ENCODE measurements around the gene CCDC154. TPM values are rescaled to one million over a fixed set of nuclear protein-coding genes. Genes with fewer than 3 reads are reported as not detected.

The CCDC154 gene
- total and polyA plus RNA-seq, 2 of the 4 experiments (the other 2 are of a cell fraction), result 0.09 TPM; not detected in 1

GRCh38 chr16:1457489-1458245 lies 13.3 kb upstream of the CCDC154 start:
- H3K4me2 ChIP-seq (ENCODE audit: low read depth, low read length), result no peak overlapping the region
- no peaks in the 10 kb centered on the region for H3K9me1 ChIP-seq (ENCODE audit: insufficient read depth, low read length)
- H2AFZ ChIP-seq (replicated peaks; ENCODE audit: low read length, poor library complexity), result no peak overlapping the region
- H2AK9ac ChIP-seq (replicated peaks; ENCODE audit: low read depth, low read length, poor library complexity), result no peak overlapping the region
- no peak overlapping the region for H3K23ac ChIP-seq (ENCODE audit: low read depth, low read length)
- peaks cover 0 to 4% of the 10 kb centered on the region in 2 experiments; a peak in 1 of 4 replicates for H3K79me1 ChIP-seq (ENCODE audit: low read depth in 1 of 2, low read length in 2 of 2)
- no peak overlapping the region for H4K8ac ChIP-seq (ENCODE audit: low read depth in 2 of 2, low read length in 2 of 2)
- H3K18ac ChIP-seq (ENCODE audit: low read depth, low read length), result no peak overlapping the region
- peaks cover 49% of the 10 kb centered on the region for H3K36me3 ChIP-seq (ENCODE audit: control insufficient read depth, insufficient read depth, low read length)
- POLR2A ChIA-PET (ENCODE audit: unreplicated experiment), result no interaction called here
- DNase-seq, result no peak
- H3K4me1 ChIP-seq (ENCODE audit: control insufficient read depth, insufficient read depth, low read length), result no peaks in the 10 kb centered on the region
- intact Hi-C loops (cut with micrococcal nuclease), result no loop called here
- ATAC-seq (ENCODE audit: low read depth), result no peak
- TF ChIP-seq CHD1 (IDR thresholded peaks at IDR 0.05; ENCODE audit: low read depth, low read length) (no peak), NFE2L2 (IDR thresholded peaks at IDR 0.05; ENCODE audit: low read depth, low read length) (no peak), RAD21 (IDR thresholded peaks at IDR 0.05; ENCODE audit: low read length) (no peak), MAFK (IDR thresholded peaks at IDR 0.05; ENCODE audit: low read depth, low read length) (no peak), RCOR1 (IDR thresholded peaks at IDR 0.05; ENCODE audit: insufficient replicate concordance, low read length) (no peak), CEBPB (IDR thresholded peaks at IDR 0.05; ENCODE audit: low read depth, low read length) (no peak), FOS (IDR thresholded peaks at IDR 0.05; ENCODE audit: low read depth, low read length) (no peak), BHLHE40 (IDR thresholded peaks at IDR 0.05; ENCODE audit: low read depth, low read length) (no peak), MXI1 (IDR thresholded peaks at IDR 0.05; ENCODE audit: borderline replicate concordance, low read depth, low read length) (no peak), POLR2A (IDR thresholded peaks at IDR 0.05; ENCODE audit: low read depth, low read length) (no peak), RFX5 (IDR thresholded peaks at IDR 0.05; ENCODE audit: low read depth, low read length) (no peak), SMC3 (IDR thresholded peaks at IDR 0.05; ENCODE audit: low read depth, low read length) (no peak), MAZ (IDR thresholded peaks at IDR 0.05; ENCODE audit: borderline replicate concordance, low read depth, low read length) (no peak)
- TF ChIP-seq, protein P1, sequence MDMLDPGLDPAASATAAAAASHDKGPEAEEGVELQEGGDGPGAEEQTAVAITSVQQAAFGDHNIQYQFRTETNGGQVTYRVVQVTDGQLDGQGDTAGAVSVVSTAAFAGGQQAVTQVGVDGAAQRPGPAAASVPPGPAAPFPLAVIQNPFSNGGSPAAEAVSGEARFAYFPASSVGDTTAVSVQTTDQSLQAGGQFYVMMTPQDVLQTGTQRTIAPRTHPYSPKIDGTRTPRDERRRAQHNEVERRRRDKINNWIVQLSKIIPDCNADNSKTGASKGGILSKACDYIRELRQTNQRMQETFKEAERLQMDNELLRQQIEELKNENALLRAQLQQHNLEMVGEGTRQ (IDR thresholded peaks at IDR 0.05; ENCODE audit: low read depth, low read length), result no peak
- TF ChIP-seq, protein P2, sequence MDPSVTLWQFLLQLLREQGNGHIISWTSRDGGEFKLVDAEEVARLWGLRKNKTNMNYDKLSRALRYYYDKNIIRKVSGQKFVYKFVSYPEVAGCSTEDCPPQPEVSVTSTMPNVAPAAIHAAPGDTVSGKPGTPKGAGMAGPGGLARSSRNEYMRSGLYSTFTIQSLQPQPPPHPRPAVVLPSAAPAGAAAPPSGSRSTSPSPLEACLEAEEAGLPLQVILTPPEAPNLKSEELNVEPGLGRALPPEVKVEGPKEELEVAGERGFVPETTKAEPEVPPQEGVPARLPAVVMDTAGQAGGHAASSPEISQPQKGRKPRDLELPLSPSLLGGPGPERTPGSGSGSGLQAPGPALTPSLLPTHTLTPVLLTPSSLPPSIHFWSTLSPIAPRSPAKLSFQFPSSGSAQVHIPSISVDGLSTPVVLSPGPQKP (IDR thresholded peaks at IDR 0.05; ENCODE audit: borderline replicate concordance, low read depth, low read length), result no peak
- TF ChIP-seq, protein P3, sequence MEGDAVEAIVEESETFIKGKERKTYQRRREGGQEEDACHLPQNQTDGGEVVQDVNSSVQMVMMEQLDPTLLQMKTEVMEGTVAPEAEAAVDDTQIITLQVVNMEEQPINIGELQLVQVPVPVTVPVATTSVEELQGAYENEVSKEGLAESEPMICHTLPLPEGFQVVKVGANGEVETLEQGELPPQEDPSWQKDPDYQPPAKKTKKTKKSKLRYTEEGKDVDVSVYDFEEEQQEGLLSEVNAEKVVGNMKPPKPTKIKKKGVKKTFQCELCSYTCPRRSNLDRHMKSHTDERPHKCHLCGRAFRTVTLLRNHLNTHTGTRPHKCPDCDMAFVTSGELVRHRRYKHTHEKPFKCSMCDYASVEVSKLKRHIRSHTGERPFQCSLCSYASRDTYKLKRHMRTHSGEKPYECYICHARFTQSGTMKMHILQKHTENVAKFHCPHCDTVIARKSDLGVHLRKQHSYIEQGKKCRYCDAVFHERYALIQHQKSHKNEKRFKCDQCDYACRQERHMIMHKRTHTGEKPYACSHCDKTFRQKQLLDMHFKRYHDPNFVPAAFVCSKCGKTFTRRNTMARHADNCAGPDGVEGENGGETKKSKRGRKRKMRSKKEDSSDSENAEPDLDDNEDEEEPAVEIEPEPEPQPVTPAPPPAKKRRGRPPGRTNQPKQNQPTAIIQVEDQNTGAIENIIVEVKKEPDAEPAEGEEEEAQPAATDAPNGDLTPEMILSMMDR (conservative IDR thresholded peaks at IDR 0.05; ENCODE audit: low read depth, low read length), result no peak
- H2BK15ac ChIP-seq (ENCODE audit: low read depth, low read length), result no peak overlapping the region
- H2BK120ac ChIP-seq (ENCODE audit: low read depth, low read length), result no peak overlapping the region
- H4K20me1 ChIP-seq (ENCODE audit: insufficient read depth, low read length), result no peaks in the 10 kb centered on the region
- no peak overlapping the region for H4K91ac ChIP-seq (ENCODE audit: insufficient read depth, low read depth, low read length)
- no peak overlapping the region for H3K4me3 ChIP-seq (ENCODE audit: insufficient read depth, low read depth, low read length)
- no peak overlapping the region for H2BK5ac ChIP-seq (ENCODE audit: low read depth, low read length, poor library complexity, severe bottlenecking)
- H3K14ac ChIP-seq (replicated peaks; ENCODE audit: low read depth, low read length), result no peak overlapping the region
- no peaks in the 10 kb centered on the region for H3K9me3 ChIP-seq (ENCODE audit: control insufficient read depth, insufficient read depth, low read length)
- H3K9ac ChIP-seq (ENCODE audit: low read depth, low read length), result no peak overlapping the region
- BruUV-seq (replicated peaks), result no TSS peak
- no peak overlapping the region for H3K27ac ChIP-seq (ENCODE audit: insufficient read depth, low read length)
- CTCF ChIA-PET, result no interaction called here
- no peaks in the 10 kb centered on the region for H3K27me3 ChIP-seq (ENCODE audit: control insufficient read depth, insufficient read depth, low read length)
- dilution Hi-C loops (cut with HindIII; ENCODE audit: low sequenced_read_pairs, unreplicated experiment), result no loop called here
- H3K4ac ChIP-seq (ENCODE audit: low read depth, low read length), result no peak overlapping the region
- H3K56ac ChIP-seq (ENCODE audit: extremely low read depth, insufficient read depth, low read length), result no peak overlapping the region
- no peak overlapping the region for H4K5ac ChIP-seq (ENCODE audit: low read depth, low read length)
- 96% methylated on average over 21 of the region's 42 CpGs; no CpG with 5 or more reads in 1 of the 2 experiments for WGBS, 2 experiments (ENCODE audit: extremely low coverage in 2 of 2, insufficient read length in 1 of 2)
- no peak overlapping the region for H2AK5ac ChIP-seq (ENCODE audit: low read depth, low read length)
- no peak overlapping the region for H2BK20ac ChIP-seq (ENCODE audit: low read depth, low read length)
- in situ Hi-C loops (cut with MboI; ENCODE audit: low sequenced_read_pairs), result no loop called here

All from IMR-90 (cell line).